ENCODE data around the gene RPL22L1.

GRCh38 chr3:170868577-170869238 is 1.3 kb downstream of the RPL22L1 start:
- TF ChIP-seq CTCF (IDR thresholded peaks at IDR 0.05) (no peak), POLR2A (IDR thresholded peaks at IDR 0.05) (no peak)
